Epidermal melanocyte (primary cell): ENCODE data around the gene FSHR.

Experiments
- DNase-seq: peaks from one replicate; pipeline ENCODE4 v3.0.0; 2011; ENCODE audit warnings: low spot score; ENCODE audit not compliant: insufficient read length

The FSHR gene

DNA sequence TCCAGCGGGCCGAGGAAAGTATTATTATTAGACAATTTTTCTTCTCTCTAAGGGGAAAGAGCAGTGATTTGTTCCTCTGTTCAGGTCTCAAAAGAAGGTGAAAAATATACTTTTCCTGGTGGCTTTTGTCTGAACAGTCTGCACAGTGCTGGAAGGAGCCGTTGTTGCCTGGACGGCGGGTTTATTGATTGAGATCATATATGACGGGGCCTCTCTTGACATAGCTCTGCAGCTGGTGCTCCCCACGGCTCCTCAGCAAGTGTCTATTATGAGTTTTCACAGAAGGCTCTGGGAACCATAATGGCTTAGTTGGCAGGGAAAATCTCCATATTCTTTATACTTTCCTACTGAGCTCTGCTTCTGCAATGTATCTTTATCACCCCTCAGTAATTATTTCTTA, 42.9 kb downstream of the FSHR start:
- DNase-seq, result no peak

- no peak for DNase-seq
Measured at GRCh38 chr2:49111006-49111405, 43.3 kb downstream of the FSHR start.

- DNase-seq, result no peak
Measured at GRCh38 chr2:49110571-49110970, 43.7 kb downstream of the FSHR start.

GRCh38 chr2:49108851-49109250, 45.5 kb downstream of the FSHR start:
- DNase-seq, result no peak

GRCh38 chr2:49108436-49108835, 45.9 kb downstream of the FSHR start:
- DNase-seq, result no peak

- no peak for DNase-seq
Measured at GRCh38 chr2:49105506-49105905, 48.8 kb downstream of the FSHR start.

DNA sequence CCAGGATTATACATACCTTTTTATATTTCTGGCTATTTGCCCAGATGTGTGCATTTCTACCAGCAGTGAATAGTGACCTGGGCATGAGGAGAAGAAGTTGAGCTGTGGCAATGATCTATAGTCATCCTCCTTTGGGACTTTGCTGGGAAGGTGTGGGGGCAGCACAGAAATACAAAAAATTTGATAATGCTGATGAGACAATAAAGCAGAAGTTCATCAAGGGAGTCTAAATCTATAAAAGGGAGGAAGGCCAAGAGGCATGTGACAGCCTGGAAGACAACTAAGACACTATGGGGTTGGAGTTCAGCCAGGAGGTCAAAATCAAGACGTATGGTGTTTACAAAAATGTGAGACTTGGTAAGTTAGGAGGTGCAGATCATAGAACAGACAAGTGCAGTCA, 52.2 kb downstream of the FSHR start:
- DNase-seq, result no peak

DNA sequence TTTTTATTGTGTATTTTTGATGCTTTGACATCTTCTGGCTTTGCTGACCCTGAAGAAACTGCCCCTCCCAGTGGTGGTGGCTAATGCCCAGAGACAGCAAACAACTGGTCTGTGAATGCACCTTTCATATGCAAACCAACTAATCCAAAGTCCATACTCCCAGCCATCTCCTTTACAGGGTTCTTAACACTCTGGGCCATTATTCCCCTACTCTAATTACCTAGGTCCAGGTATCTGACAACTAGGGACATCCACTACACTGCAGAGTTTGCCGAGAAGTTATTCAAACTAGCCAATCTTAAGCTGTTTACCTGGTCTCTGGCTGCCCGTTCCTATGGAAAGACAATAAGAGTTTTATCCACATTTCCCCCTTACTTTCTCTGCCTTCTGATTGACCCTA, 73.6 kb downstream of the FSHR start:
- DNase-seq, result no peak

DNA sequence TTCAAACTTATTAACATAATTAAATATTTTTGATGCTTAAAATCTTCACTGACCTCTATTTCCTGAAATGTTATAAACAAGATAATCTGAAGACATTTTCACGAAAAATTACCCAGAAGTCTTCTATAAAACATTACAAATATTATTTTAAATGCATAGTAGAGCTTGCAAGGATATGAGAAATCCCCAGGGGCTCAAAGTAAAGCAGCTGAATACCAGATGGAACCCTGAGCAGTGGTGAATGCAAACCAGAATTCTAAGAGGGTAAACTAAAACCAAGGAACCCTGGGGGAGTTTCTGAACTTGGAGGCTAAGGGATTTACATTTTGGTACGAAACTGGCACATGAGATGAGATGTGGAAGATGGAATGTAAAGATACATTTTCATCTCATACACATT, 83.6 kb downstream of the FSHR start:
- no peak for DNase-seq

- DNase-seq, result no peak
Measured at GRCh38 chr2:49069829-49070228, 84.5 kb downstream of the FSHR start.

DNA sequence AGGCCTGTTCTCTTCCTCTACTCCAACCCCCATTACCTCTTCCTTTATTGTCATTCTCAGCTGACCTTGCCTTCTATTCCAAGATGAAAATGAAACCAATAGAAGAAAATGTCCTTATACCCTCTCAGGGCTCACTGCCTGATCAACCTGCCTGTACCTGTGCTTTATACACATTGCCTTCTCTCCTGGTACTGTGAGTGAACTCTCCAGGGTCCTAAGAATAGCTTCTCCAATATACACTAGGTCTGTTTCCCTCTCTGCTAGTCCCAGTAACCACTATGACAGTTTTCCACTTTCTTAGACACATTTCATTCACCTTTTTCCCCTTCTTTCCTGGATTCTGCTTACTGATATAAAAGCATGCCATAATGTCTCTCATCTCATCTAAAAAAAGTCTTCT, 85.7 kb downstream of the FSHR start:
- DNase-seq, result no peak

DNA sequence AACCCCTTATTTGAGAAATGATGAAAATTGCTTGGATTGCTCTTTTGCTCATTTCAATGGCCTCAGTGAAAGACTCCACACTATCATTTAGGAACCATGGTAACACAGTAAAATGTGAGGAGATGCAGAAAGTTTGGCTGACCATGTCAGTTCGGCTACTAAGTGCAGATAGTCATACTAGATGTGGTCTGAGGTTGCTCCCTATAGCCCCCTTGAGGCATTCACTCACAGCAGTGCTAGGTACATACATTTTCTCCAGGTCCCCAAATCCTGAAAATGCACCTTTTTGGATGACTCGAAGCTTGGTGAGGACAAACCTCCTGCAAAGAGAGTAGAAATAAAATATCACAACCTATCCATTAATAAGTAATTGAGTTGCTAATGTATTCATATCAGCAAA, 86.3 kb downstream of the FSHR start:
- no peak for DNase-seq

GRCh38 chr2:49053156-49053555, 101.2 kb downstream of the FSHR start:
- no peak for DNase-seq

- DNase-seq, result no peak
Measured at GRCh38 chr2:49050265-49050664, 104.0 kb downstream of the FSHR start.

DNA sequence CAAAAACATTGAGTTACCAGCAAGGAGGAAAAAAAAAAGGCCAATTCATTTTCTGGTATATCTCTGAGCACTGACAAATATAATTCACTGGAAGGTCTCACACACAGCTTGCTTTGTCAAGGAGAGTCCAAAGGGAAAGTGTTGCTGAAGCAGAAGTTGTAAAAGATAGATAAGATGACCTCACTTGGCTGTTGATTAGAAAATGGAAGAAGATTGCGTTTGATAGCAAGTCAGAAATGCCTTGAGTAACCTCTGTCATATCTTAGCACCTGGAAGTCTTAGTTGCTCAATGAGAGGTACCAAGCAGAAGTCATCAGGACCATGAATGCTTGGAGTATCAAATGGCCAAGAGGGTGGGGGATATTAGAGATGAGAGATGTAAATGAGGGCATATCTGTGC, 105.2 kb downstream of the FSHR start:
- no peak for DNase-seq

DNA sequence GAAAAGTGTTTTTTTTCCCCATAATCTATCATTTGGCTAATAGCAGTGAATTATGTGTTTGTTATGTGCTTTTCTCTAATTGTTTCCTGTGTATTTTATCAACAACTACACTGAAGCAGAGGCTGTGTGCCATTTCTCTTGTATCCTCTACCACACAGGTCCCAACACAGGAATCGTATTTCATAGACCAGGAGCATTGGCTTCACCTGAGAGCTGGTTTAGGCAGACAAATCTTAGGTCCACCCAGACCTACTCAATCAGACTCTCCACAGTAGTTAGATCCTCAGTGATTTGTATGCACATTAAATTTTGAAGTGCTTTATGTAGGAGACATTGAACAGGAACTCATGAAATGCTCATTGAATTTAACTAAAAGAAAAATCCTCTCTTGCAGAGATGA, 109.2 kb downstream of the FSHR start:
- DNase-seq, result no peak

- no peak for DNase-seq
Measured at GRCh38 chr2:49044350-49045079, 109.8 kb downstream of the FSHR start.

DNA sequence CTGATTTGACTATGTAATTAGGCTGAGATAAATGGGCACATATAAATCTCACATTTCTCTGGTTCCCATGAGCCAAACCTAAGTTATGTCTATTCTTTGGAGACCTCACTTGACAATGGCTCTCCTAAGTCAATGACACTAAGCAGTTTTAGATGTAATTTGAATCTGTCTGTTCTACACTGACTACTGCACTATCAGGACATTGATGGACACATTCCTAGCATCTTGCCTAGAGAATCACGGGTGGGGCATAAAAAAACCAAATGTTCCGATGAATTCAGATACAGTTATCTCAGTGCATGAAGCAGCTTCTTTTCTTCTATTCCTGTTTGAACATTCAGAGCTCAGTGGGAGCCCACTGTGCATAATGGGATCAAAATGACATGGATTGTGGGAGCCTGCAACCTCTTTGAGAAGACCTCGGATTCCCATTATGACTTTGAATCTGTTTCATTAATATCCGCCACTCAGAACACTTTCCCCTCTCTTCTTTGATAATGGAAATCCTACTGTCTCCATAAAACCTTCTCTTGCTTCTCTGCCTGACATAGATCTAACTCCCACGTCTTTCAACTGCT, 110.8 kb downstream of the FSHR start:
- no peak for DNase-seq

DNA sequence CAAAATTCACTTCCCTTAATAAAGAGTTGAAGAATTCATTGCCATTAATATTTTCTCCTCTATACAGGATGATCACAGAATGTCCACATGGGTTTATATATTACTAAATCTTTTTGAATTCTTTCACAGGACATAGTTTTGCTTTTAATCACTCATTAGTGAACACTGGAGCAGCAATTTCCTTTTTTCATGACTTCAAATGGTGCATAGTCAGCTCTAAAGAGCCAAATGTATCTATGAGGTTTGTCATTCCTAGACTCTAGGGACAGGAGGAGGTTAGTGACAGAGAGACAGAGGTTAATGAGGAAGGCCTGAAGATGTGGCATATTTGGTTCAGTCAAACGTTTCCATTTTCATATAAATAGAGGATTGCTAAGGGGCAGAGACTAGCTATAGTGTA, 111.8 kb downstream of the FSHR start:
- no peak for DNase-seq

GRCh38 chr2:49041061-49041460, 113.3 kb downstream of the FSHR start:
- no peak for DNase-seq

- no peak for DNase-seq
Measured at GRCh38 chr2:49037197-49037596, 117.1 kb downstream of the FSHR start.

GRCh38 chr2:49035481-49035880, 118.8 kb downstream of the FSHR start:
- DNase-seq, result no peak

GRCh38 chr2:49033394-49034185, 120.7 kb downstream of the FSHR start:
- DNase-seq, result no peak
